ENCODE data around the gene FAM222B.
"Not testable (repeated sequence)": the region's sequence is repeated elsewhere in the genome, so short reads cannot be mapped to it uniquely, and the experiment has no call there.

The FAM222B gene

GRCh38 chr17:28726226-28726626, 116.4 kb downstream of the FAM222B start, which contains the start of gene TLCD1:
TLCD1 (minus strand) TSS chr17:28726233; CDS start chr17:28726097, 136 bp downstream.
- DNase-seq = peak; percentile 66 to 68

GRCh38 chr17:28725660-28726225, 116.8 kb downstream of the FAM222B start:
- no peak for DNase-seq

- no peak for DNase-seq
These were observed 117.4 kb downstream of the FAM222B start for GRCh38 chr17:28725166-28725659.

GRCh38 chr17:28724500-28725165, 118.0 kb downstream of the FAM222B start:
- DNase-seq = no peak

GRCh38 chr17:28723836-28724499, 118.6 kb downstream of the FAM222B start:
- DNase-seq = not testable (repeated sequence)

GRCh38 chr17:28723159-28723835, 119.3 kb downstream of the FAM222B start:
- no peak for DNase-seq

GRCh38 chr17:28722417-28723158, 120.0 kb downstream of the FAM222B start:
- DNase-seq = no peak

- not testable (repeated sequence) for DNase-seq
These were observed 121.6 kb downstream of the FAM222B start for GRCh38 chr17:28720997-28721329.

GRCh38 chr17:28720247-28720996, 122.2 kb downstream of the FAM222B start:
- peak in 1 of 2 donors; percentile 40 for DNase-seq

- DNase-seq = no peak
These were observed 123.6 kb downstream of the FAM222B start for GRCh38 chr17:28719021-28719433.

GRCh38 chr17:28718333-28719020, 124.1 kb downstream of the FAM222B start:
- no peak for DNase-seq

GRCh38 chr17:28717578-28718332, 124.8 kb downstream of the FAM222B start, which contains the start of gene RAB34:
RAB34 (minus strand) TSS chr17:28717868; CDS start chr17:28717266, 602 bp downstream.
- peak in 1 of 2 donors; percentile 35 for DNase-seq

- DNase-seq = no peak
These were observed 125.6 kb downstream of the FAM222B start for GRCh38 chr17:28716740-28717577.

- no peak for DNase-seq
These were observed 127.4 kb downstream of the FAM222B start for GRCh38 chr17:28715217-28715616.

GRCh38 chr17:28714281-28714680, 128.3 kb downstream of the FAM222B start:
- DNase-seq = no peak

GRCh38 chr17:28712705-28713415, 129.7 kb downstream of the FAM222B start:
- no peak for DNase-seq

GRCh38 chr17:28712032-28712704, 130.4 kb downstream of the FAM222B start:
- peak; percentile 77 to 78 for DNase-seq

GRCh38 chr17:28711723-28712031, 130.9 kb downstream of the FAM222B start, which contains the start of gene PROCA1:
PROCA1 (minus strand) TSS chr17:28711888; CDS start chr17:28711660, 228 bp downstream.
- DNase-seq = no peak

All from CD4-positive, alpha-beta T cell treated with Interleukin-1 beta for 1 hour (primary cell).